GM12878 (cell line): ENCODE measurements around the gene AGBL1. TPM values are rescaled to one million over a fixed set of nuclear protein-coding genes. Genes with fewer than 3 reads are reported as not detected.

Experiments used
- BCLAF1 ChIP-seq: fragments of 450-650 bp; IDR thresholded peaks from 2 replicates; pipeline ENCODE4 v1.6.1; 2017; ENCODE audit warnings: antibody characterized with exemption, mild to moderate bottlenecking, moderate library complexity
- CREM ChIP-seq: IDR thresholded peaks from 2 replicates; pipeline ENCODE4 v1.6.1; 2014; ENCODE audit warnings: antibody characterized with exemption, low read depth
- E2F8 ChIP-seq: fragments of 450-650 bp; IDR thresholded peaks from 2 replicates; pipeline ENCODE4 v1.6.1; 2018; ENCODE audit warnings: mild to moderate bottlenecking, low read depth, moderate library complexity; ENCODE audit not compliant: partially characterized antibody
- EGR1 ChIP-seq, 2 experiments: IDR thresholded peaks; 1 replicate in 1 of 2; 2 replicates in 1 of 2; pipeline ENCODE4 v1.6.1; 2011 to 2012; ENCODE audit warnings: low read depth in 2 of 2, low read length in 2 of 2, borderline replicate concordance in 1 of 2, mild to moderate bottlenecking in 1 of 2, moderate library complexity in 1 of 2
- KLF5 ChIP-seq: fragments of 450-650 bp; IDR thresholded peaks from 2 replicates; pipeline ENCODE4 v1.6.1; 2014; ENCODE audit warnings: mild to moderate bottlenecking; ENCODE audit not compliant: partially characterized antibody
- MAX ChIP-seq: IDR thresholded peaks from 2 replicates; pipeline ENCODE4 v1.6.1; 2012; ENCODE audit warnings: low read depth, low read length, improper control_type of control experiment
- MYC ChIP-seq: IDR thresholded peaks from 2 replicates; pipeline ENCODE4 v1.6.1; 2011; ENCODE audit warnings: mild to moderate bottlenecking, low read length, moderate library complexity, inconsistent platforms; ENCODE audit not compliant: insufficient read depth, insufficient replicate concordance, insufficient read length, severe bottlenecking
- ZNF24 ChIP-seq: fragments of 450-650 bp; IDR thresholded peaks from 2 replicates; pipeline ENCODE4 v1.6.1; 2017; ENCODE audit warnings: antibody characterized with exemption, mild to moderate bottlenecking
- polyA plus RNA-seq, 11 experiments: library from polyadenylated mRNA; depleted of rRNA in 4 of 11; unstranded in 6 of 11; stranded (reverse) in 5 of 11; fragments of >200 nt; fragmentation: Nextera tagmentation in 4 of 11; fragmentation: Illumina TruSeq in 1 of 11; extraction: Ambion mirVana in 4 of 11; extraction: Trizol in 1 of 11; gene quantifications; 1 replicate in 1 of 11; 2 replicates in 10 of 11; pipeline versions ENCODE4 v1.2.1 to v1.2.3, GENCODE V29; 2011 to 2016; ENCODE audit warnings: inconsistent platforms in 2 of 11, missing spikeins in 2 of 11, low read depth in 1 of 11
- total RNA-seq, 4 experiments: library from RNA; depleted of rRNA in 3 of 4; stranded (reverse); fragments of >200 nt in 3 of 4; fragmentation: Illumina TruSeq in 1 of 4; extraction: Trizol in 1 of 4; gene quantifications; 2 replicates each; pipeline versions ENCODE4 v1.2.1 to v1.2.3, GENCODE V29; 2013 to 2021

Gene AGBL1
- total and polyA plus RNA-seq, 10 of the 15 experiments (the other 5 are each of a cell fraction or from before 2014, with no cell fraction given): not detected

- no peak for TF ChIP-seq BCLAF1
- no peak for TF ChIP-seq CREM
- TF ChIP-seq EGR1 (IDR thresholded peaks at IDR 0.05; ENCODE audit: borderline replicate concordance in 1 of 2, low read depth in 2 of 2, low read length in 2 of 2): no peak
- no peak for TF ChIP-seq ZNF24
- TF ChIP-seq KLF5: no peak
- no peak for TF ChIP-seq E2F8
- no peak for TF ChIP-seq MYC
- no peak for TF ChIP-seq MAX
Observed at GRCh38 chr15:86829245-86829644, 749.6 kb downstream of the AGBL1 start (continued).
